ENCODE results near the gene PTPN23.
"Not testable (repeated sequence)": the region's sequence is repeated elsewhere in the genome, so short reads cannot be mapped to it uniquely, and the experiment has no call there.

The PTPN23 gene

DNA sequence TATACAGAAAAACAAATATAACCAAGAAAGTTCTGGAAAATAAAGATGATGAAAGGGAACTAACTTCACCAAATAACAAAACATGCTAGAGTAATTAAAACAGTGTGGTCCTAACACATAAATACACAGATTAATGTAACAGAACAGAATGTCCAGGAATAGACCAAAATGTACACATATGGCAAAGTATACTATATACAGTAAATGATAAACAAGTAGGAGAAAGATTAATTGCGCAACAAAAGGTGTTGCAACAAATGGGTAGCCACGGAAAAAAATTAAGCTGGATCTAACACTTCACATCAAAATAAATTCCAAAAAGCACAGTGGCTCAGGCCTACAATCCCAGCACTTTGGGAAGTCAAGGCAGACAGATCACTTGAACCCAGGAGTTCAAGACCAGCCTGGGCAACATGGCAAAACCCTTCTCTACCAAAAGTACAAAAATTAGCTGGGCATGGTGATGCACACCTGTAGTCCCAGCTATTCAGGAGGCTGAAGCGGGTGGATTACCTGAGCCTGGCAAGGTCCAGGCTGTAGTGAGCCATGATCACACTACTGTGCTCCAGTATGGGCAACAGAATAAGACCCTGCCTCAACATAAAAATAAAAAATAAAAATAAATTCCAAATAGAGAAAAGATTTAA lies 75.1 kb downstream of the PTPN23 start:
- DNase-seq, result no peak

DNA sequence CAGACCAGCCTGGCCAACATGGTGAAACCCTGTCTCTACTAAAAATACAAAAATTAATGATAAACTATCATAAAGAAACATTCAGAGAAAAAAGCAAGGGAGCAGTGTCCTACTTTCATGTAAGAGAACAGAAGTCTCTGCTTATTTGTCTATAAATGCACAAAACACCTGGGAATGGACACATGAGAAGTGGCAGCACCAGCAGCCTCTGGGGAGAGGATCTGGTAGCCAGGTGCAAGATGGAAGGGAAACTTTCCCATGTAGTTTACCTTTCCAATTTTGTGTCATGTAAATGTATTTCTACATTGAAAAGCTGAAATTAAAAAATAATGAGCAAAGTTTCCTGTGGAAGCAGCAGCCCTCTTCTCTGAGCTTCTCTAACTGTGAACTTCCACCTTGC lies 76.2 kb downstream of the PTPN23 start:
- no peak for DNase-seq

DNA sequence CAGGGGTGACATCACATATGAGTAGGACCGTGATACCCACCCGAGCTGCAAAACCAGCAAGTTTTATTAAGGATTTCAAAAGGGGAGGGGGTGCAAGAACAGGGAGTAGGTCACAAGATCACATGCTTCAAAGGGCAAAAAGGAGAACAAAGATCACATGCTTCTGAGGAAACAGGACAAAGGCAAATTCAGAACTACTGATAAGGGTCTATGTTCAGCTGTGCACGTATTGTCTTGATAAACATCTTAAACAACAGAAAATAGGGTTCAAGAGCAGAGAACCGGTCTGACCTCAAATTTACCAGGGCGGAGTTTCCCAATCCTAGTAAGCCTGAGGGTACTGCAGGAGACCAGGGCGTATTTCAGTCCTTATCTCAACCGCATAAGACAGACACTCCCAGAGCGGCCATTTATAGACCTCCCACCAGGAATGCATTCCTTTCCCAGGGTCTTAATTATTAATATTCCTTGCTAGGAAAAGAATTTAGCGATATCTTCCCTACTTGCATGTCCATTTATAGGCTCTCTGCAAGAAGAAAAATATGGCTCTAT lies 78.8 kb downstream of the PTPN23 start:
- DNase-seq, result not testable (repeated sequence)

Measured in NCI-H2107 (cell line).